Activated naive CD4-positive, alpha-beta T cell treated with Interleukin-2 at 50 U/mL for 16 hours (primary cell): ENCODE measurements around the gene MORN1.
A peak's percentile ranks its signal among the peaks of the same experiment; 100 is the strongest.

Source experiments
- DNase-seq: peaks from one replicate; pipeline ENCODE4 v3.0.0-alpha.2; 2020

MORN1 gene

GRCh38 chr1:2384941-2385481 is 6.3 kb downstream of the MORN1 start:
- DNase-seq = no peak

GRCh38 chr1:2384130-2384860 is 7.1 kb downstream of the MORN1 start:
- DNase-seq = no peak

- no peak for DNase-seq
Measured at GRCh38 chr1:2383576-2383975, 7.8 kb downstream of the MORN1 start.

GRCh38 chr1:2382621-2383361 is 8.6 kb downstream of the MORN1 start:
- DNase-seq = peak; percentile 20

GRCh38 chr1:2381741-2382620 is 9.4 kb downstream of the MORN1 start:
- DNase-seq = peak; percentile 78

GRCh38 chr1:2380816-2381591 is 10.3 kb downstream of the MORN1 start:
- no peak for DNase-seq

- no peak for DNase-seq
Measured at GRCh38 chr1:2379733-2380404, 11.5 kb downstream of the MORN1 start.

GRCh38 chr1:2378956-2379732 is 12.2 kb downstream of the MORN1 start:
- no peak for DNase-seq

GRCh38 chr1:2378441-2378851 is 12.9 kb downstream of the MORN1 start:
- no peak for DNase-seq

GRCh38 chr1:2377751-2378440 is 13.5 kb downstream of the MORN1 start:
- DNase-seq = no peak

GRCh38 chr1:2376931-2377672 is 14.3 kb downstream of the MORN1 start:
- DNase-seq = no peak

GRCh38 chr1:2376261-2376741 is 15.1 kb downstream of the MORN1 start:
- no peak for DNase-seq

- no peak for DNase-seq
Measured at GRCh38 chr1:2375923-2376260, 15.5 kb downstream of the MORN1 start.

- no peak for DNase-seq
Measured at GRCh38 chr1:2375246-2375922, 16.0 kb downstream of the MORN1 start.

GRCh38 chr1:2374252-2375155 is 16.9 kb downstream of the MORN1 start:
- DNase-seq = no peak

- no peak for DNase-seq
Measured at GRCh38 chr1:2373551-2374251, 17.7 kb downstream of the MORN1 start.
